Amniotic stem cell (primary cell): ENCODE results near the gene TLE3.
"Not testable (repeated sequence)": the region's sequence is repeated elsewhere in the genome, so short reads cannot be mapped to it uniquely, and the experiment has no call there.

Experiments used
- DNase-seq: peaks from one replicate; lab custom pipeline; 2025; lab: John Stamatoyannopoulos, UW

TLE3 gene

GRCh38 chr15:70126362-70126761 lies 28.6 kb upstream of the TLE3 start:
- no peak for DNase-seq

- DNase-seq: no peak
These were observed 27.9 kb upstream of the TLE3 start for GRCh38 chr15:70125605-70126004.

- DNase-seq: no peak
These were observed 24.0 kb upstream of the TLE3 start for GRCh38 chr15:70121624-70122302.

DNA sequence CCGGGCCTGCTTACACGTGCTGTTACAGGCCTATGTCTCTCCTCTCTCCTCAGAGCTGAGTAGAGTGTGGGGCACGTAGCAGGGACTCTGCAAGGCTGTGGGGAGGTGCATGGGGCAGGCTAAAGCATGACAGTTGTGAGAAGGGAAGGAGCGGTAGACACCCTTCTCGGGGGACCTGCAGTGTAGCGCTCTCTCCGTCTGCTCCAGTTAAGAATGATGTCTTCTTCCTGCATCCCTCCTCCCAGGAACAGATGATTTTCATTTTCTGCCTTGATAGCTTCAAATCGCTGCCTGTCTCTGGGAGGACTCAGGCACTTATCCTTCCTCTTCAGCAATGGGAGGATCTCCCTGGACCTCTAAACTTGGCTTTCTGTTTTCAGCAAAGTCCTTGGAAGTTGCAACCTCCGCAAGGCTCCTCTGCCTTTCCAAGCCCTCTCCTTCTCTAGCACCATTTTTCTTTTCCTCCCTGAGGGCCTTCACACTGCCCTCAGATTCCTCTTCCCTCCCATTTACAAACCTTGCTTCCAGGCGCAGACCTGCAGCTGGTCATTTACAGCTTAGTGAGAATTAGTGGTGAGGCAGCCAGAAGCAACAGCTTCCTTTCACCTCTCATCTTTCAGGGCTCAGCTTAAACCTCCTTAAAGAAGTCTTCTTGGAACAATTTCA lies 23.4 kb upstream of the TLE3 start:
- DNase-seq: no peak

DNA sequence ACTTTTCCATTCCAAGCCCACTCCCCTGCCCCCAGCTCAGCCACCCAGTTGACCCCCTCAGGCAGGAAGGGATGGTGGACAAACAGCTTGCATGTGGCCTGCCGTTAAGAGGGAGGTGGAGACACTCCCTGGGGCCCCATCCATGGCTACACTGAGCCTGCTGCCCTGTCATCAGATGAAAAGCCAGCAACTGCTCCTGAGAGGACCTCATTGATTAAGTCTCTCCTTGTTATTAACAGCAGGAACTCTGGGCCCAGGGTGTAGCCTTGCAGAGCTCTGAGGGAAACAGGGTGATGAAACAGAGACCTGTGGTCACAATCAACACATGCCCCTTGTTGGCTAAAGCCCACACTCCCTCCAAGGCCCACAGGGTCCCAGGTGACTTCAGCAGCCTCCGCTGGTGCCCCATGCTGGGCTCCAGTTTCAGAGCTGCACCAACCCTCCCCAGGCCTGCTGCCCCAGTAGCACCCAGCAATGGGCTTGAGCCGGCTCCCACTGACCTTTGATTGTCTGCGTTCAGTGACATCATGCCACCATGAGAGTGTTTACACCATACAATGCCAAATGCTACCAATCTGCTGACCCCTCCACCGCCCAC lies 22.3 kb upstream of the TLE3 start:
- no peak for DNase-seq

DNA sequence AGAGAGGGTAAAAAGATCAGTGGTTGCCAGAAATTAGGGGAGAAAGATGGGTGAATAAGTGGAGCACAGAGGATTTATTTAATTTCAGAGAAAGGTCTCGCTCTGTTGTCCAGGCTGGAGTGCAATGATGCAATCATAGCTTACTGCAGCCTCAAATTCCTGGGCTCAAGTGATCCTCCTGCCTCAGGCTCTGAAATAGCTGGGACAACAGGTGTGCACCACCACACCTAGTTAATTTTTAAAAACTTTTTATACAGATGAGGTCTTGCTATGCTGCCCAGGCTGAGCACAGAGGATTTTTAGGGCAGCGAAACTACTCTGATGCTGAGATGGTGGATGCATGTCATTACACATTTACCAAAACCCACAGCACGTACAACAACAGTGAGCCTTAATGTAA lies 20.9 kb upstream of the TLE3 start:
- no peak for DNase-seq

- DNase-seq: no peak
These were observed 18.6 kb upstream of the TLE3 start for GRCh38 chr15:70116317-70116716.

DNA sequence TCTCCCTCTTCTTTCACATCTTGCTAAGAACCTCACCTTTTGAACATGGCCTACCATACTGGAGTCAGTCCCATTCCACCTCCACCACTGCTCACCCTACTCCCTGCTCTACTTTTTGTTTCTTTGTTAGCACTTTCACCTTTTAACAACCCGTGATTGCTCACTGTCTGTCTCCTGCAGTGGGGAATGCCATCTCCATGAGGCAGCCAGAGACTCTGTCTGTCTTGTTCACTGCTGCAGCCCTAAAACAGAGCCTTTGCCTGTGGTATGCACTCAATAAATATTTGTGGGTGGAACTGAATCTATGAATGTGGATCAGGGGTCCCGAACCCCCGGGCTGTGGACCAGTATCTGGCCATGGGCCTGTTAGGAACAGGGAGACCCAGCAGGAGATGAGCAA lies 16.5 kb upstream of the TLE3 start:
- DNase-seq: no peak

DNA sequence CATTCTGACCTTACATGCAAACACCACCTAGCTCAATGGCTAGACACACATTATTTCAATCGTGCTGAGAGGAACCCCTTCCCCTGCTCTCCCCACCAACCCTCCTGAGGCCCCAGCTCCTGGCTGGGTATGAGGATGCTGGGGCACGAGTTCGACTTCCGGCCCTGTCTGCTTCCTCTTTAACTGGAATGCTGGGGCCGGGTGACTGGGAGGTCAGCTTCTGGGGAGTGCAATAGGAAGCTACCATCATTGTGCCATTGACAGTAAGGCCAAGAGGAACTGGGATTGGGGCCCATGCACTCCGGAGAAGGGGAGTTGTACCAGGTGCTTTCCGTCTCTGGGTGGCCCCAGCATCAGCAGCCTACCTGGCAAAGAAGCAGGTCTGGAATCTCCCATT lies 15.6 kb upstream of the TLE3 start:
- DNase-seq: no peak

DNA sequence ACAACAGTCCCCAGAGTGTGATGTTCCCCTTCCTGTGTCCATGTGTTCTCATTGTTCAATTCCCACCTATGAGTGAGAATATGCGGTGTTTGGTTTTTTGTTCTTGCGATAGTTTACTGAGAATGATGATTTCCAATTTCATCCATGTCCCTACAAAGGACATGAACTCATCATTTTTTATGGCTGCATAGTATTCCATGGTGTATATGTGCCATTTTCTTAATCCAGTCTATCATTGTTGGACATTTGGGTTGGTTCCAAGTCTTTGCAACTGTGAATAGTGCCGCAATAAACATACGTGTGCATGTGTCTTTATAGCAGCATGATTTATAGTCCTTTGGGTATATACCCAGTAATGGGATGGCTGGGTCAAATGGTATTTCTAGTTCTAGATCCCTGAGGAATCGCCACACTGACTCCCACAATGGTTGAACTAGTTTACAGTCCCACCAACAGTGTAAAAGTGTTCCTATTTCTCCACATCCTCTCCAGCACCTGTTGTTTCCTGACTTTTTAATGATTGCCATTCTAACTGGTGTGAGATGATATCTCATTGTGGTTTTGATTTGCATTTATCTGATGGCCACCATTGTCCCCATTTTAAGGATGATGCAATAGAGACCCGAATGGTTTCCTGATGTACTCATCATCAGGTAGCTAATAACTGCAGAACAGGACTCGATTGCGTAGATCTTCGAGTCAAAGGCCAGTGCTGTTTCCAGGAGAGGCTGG lies 15.0 kb upstream of the TLE3 start:
- not testable (repeated sequence) for DNase-seq

DNA sequence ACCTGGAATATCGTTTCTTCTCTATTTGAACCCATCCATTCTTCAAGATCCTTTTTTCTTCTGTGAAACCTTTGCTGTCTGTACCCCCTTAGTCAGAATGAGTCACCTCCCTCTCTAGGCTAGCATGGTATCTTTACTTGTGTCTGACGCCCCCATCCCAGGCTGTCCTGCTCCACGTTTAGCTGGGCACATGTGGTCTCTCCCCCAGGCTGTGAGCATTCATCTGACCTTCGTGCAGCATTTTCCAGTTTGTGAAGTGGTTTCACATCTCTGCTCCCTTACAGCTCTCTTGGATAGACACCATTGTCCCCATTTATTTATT lies 14.3 kb upstream of the TLE3 start:
- DNase-seq: no peak

DNA sequence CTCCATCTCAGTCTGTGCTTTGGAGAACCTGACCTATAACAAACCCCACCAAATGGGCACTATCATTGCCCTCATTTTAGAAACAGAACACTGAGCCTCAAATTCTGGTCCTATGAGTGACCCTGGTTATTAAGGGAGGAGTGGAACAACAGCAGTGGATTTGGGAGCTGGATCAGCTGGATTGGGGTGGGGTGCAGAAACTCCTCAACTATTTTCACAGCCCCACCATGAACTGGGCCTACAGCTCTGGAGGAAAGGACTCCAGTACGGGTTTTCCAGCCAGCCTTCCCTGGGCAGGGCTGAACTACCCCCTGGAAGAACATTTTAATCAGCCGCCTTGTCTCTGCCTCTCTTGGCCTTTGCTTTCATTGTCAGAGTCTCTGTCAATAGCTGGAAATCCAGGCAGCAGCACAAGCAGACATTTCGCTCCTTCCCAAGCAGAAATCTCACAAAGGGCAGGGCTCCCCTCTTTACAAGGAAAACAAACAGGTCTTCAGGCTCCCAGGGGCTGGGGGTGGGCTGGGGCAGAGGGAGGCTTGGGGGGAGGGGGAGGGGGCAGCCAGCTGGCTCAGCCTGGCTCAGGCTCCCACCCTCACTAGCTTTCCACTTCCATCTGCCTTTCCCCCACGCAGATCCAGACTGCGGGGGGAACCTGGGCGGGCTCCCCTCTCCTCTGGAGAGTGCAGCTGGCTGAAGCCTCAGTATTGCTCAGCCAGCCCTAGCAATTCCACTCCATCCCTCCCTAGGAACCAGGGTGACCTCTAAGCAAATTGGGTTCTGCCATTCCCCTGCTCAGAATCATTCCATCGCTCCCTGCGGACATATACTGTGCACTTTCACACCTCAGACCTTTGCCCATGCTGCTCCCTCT lies 13.7 kb upstream of the TLE3 start:
- no peak for DNase-seq

DNA sequence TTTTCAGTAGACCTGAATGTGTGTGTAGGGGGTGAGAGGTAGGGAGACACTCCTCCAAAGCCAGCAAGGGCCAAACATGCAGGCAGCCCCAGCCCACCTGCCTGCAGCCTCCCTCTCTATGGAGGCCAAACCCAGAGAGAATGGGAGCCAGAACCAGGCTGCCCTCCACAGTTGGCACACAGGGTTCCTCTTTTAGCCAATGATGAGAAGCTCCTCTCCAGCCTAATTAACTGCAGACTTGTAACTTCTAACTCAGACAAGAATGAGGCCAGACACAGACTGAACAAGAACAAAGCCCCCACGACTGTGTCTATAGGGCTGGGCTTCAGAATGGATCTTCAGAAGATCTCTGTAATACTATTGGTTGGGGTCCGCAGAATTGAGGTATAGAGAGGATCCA lies 12.3 kb upstream of the TLE3 start:
- no peak for DNase-seq

DNA sequence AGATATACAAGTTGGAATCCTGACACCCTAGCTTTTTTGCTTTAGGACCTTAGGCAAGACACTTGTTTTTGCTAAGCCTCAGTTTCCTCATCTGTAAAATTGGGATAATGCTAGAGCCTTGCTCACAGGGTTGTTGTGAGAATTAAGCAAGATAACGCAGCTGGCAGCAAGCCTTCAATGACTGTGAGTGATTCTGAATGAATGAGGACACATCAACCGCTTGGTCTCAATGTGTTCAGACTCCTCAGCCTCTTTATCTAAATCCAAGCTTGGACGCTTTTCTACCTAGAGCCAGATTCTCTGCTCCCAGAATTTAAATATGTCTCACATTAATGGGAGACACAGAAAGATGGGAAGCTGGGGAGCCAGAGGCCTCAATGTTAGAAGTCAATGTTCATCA lies 11.8 kb upstream of the TLE3 start:
- no peak for DNase-seq

DNA sequence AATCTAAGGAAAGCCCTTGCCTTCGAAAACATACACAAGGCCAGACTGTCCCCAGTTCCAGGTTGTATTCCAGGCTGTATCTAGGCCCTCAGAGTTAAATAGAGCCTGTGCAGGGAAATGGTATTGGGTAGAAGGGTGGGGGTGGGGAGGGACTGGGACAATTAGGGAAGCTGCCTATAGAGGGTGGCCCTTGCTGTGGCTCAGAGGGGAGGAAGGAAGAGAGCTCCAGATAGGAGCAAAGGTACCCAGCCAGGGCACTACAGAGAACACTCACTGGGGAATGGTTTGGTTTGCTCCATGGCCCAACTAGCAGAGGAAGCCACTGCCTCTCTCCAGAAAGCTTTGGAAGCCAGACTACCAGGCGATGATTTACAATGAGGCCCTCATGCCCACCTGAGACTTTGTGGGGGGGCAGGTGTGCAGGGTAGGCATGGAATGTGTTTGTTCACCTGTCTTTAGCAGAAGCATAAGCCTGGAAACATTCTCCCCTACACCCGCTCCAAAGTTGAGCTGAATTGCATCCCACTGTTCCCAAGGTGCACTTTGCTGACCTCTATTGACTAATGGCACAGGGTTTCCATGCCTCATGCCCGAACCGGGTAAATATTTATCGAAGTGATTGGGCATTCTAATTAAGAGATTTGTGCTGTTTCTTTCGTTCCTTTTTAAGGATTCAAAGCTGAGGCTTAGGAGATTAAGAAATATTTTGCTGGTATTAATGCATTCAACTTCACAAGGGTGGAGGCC lies 6.3 kb upstream of the TLE3 start:
- no peak for DNase-seq

- DNase-seq: no peak
These were observed 5.1 kb upstream of the TLE3 start for GRCh38 chr15:70102827-70103226.

DNA sequence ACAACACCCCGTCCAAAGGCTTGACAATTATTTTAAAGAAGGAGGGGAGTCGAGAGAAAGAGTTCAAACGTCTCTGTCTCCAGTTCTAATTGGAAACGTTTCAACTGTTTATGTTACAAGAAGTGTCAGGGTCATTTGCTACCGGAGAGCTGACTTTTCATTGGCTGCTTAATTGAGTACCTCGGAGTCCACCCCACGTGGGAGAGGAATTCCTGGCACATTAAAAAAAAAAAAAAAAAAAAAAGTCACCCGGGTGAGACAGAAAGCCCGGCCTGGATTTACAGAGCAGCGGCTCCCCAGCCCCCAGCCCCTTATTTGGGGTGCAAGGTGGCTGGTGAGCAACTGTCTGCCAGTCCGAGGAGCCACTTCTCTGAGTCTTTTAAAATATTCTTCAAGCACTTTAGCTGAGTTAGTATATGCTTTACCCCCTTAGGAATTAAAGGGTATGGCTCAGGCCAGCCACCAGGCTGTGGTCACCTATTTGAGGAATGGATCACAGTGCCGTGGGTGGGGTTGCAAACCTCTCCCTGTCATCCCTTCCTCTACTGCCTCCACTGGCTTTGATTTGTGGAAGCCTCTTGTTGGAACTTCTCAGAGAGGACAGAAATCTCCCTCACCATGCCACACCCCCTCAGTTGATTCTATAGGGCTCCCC lies 3.9 kb upstream of the TLE3 start:
- no peak for DNase-seq

DNA sequence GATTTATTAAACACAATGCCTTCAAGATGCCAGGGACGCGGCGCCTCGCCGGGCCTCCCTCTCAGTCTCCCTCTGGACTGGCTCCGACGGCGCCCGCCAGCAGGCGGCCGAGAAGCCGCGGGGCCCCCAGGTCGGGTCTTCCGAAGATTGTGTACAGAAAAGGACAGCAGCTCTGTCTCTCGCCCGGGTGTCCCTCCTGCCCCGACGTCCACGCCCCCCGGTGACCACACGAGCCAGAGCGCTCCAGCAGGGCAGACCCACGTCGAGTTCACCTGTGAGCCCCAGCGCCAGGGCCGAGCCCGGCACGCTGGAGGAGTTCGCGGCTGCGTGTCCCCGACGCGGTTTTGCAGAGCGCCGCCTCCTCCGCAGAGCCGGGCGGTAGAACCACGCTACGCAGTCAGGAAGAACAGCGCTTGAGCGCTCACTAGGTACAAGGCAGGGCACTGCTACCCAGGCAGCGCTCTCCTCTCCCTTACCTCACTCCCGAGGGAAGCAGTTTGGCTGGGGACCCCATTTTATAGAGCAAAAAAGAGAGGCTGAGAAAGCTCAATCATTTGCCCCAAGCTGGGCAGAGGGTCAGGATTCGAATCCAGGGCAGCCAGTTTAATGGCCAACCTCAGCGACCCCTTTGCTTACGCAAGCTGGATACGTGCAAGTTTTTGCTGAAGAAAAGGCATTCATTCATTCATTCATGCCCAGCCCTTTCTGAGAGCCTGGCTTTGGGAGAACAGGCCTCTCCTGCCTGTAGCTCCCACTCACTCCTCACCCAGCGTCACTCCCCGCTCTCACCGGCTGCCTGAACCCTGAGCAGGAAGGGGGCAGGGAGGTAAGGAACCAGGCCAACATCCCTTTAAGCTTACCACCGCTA lies 3.0 kb upstream of the TLE3 start:
- no peak for DNase-seq

DNA sequence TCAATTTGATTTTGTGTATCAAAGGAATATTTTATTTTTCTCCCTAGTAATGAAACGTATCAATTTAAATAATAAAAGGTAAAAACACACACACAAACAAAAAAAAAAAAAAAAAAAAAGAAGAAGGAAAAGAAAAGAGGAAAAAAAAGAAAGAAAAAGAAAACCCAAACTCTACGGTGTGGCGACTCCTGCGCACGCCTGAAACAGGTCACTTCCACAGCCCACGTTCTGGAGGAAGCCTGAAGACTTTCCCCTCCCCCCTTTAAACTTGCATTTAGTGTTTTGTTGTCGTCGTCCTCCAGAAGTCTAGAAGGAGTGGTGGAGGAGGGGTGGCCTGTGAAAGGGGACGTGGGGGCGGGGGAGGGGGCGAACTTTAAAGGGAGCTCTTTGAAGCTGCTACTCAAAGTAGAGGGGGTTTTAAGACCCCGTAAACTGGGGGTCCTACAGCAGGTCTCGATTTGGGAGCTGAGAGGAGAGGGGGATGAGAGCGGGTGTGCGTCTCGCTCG lies 2.3 kb upstream of the TLE3 start:
- DNase-seq: no peak
